ENCODE results near the gene STXBP6. TPM values are rescaled to one million over a fixed set of nuclear protein-coding genes. Genes with fewer than 3 reads are reported as not detected.
A peak's percentile ranks its signal among the peaks of the same experiment; 100 is the strongest.
"Not testable (repeated sequence)": the region's sequence is repeated elsewhere in the genome, so short reads cannot be mapped to it uniquely, and the experiment has no call there.

STXBP6 gene
- polyA plus RNA-seq, 4 donors: 6.8 to 9.0 (median 8.7) TPM

DNA sequence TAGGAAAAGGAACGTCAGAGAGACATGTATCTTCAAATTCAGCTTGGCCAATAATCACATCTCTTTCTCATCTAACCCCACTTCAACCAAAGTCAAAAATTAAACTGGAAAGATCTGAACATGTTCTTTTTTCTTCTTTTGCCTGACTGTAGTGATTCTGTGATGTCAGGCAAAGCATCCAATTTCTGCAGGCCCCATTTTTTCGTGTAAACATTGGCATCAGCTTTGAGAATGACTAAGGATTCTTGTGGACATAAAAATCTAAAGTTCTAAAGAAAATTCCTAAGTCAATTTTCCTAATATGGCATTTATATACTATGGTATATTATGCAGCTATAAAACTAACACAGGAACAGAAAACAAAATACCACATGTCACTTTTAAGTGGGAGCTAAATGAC lies 89.1 kb downstream of the STXBP6 start:
- no peak for DNase-seq (ENCODE audit: low read depth in 4 of 4, low spot score in 2 of 4)

DNA sequence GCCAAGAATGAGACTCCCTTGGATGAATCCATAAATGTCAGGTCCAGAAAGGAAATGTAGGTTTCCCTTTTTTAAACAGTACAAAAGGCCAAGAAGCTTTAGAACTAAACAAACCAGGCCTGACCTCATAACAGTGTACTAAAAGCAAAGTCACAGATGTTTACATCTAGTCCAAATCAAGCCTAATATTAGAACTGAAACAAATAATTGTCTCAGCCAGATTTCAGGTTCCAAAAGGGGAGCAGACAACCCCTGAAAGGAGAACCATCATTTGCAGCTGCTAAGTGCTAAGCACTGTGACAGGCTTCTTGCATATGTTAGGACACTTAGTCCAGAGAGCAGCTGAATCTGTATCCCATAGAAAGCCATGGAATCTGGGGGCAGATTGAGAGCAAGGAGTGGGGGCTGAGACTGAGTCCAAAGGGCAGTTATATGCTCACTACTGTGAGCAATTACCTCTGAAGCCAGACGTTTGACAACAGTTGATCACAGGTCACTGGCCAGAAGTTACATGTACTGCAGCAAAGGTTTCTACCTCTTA lies 90.1 kb downstream of the STXBP6 start:
- no peak for DNase-seq (ENCODE audit: low read depth in 4 of 4, low spot score in 2 of 4)

GRCh38 chr14:24958271-24958670 lies 91.7 kb downstream of the STXBP6 start:
- no peak for DNase-seq (ENCODE audit: low read depth in 4 of 4, low spot score in 2 of 4)

DNA sequence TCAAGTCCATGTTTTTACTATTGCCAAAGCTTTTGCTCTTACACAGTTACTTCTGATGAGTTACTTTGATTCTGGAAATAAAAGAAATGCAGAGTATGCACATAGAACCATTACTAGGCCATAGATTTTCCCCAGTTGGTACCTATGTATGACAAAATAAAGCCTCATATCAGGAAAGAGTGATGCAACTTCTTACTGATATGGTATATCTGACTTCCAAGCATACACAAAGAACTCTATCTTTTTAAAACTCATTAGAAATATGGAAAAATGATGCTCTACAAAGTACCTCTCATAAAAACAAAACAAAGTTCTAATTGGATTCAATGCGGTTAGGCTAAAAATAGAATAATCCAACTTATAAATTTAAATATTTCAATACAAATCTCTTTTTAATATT lies 92.1 kb downstream of the STXBP6 start:
- no peak for DNase-seq (ENCODE audit: low read depth in 4 of 4, low spot score in 2 of 4)

DNA sequence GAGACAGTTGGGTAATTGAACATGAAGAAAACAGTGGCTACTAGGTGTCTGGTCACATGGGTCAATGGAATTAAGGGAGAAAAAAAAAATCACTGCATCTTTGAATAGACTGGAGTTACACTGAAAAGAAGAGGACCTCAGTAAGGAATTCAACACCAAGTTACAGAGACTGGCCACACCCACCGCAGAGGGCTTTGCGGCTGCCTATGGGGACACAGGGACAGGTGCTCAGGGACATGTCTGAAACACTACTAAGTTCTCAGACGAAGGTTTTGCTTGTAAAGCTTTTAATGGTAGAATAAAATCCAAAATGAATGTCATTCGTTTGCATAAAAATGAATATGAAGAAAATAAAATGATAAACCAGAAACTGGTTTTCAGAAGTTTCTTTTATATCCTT lies 93.8 kb downstream of the STXBP6 start:
- no peak for DNase-seq (ENCODE audit: low read depth in 4 of 4, low spot score in 2 of 4)

- no peak for DNase-seq (ENCODE audit: low read depth in 4 of 4, low spot score in 2 of 4)
These were observed 95.3 kb downstream of the STXBP6 start for GRCh38 chr14:24954700-24955037.

DNA sequence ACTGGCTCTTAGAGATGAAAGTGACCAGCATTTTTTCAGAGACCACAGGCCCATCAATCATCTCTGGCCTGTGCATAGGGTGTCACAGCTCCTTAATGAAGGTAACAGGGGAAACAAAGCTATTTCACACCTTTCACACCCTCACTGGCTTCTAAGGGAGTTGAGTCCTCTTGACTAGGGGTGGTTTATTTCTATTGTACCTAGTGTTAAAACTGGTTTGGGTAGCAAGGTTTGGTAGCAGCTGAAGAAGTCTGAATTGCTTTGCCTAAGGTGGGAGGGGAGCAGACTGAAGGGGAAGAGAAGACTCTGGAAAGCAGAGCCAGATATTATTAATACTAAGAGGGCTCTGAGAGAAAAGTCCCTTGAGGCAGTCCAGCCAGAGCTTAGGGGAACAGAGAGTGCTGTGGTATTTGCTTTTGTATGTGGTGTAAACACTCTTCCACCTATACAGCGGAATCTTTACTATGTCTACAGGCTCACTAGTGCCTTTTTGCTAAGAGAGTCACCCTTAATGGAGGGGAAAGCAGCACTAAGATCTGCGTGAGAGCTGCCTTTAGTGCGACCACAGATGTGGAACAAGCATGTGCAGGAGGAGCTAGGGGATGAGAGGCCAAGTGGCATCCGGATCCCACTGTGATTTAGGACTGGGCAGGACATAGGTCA lies 95.8 kb downstream of the STXBP6 start:
- DNase-seq (ENCODE audit: low read depth in 4 of 4, low spot score in 2 of 4): peak; percentile 22 to 38 (median 34)

GRCh38 chr14:24952851-24953666 lies 96.9 kb downstream of the STXBP6 start:
- no peak for DNase-seq (ENCODE audit: low read depth in 4 of 4, low spot score in 2 of 4)

GRCh38 chr14:24948261-24948847 lies 101.6 kb downstream of the STXBP6 start:
- DNase-seq (ENCODE audit: low read depth in 4 of 4, low spot score in 2 of 4): no peak

- no peak for DNase-seq (ENCODE audit: low read depth in 4 of 4, low spot score in 2 of 4)
These were observed 102.8 kb downstream of the STXBP6 start for GRCh38 chr14:24947131-24947530.

GRCh38 chr14:24944800-24945199 lies 105.1 kb downstream of the STXBP6 start:
- no peak for DNase-seq (ENCODE audit: low read depth in 4 of 4, low spot score in 2 of 4)

DNA sequence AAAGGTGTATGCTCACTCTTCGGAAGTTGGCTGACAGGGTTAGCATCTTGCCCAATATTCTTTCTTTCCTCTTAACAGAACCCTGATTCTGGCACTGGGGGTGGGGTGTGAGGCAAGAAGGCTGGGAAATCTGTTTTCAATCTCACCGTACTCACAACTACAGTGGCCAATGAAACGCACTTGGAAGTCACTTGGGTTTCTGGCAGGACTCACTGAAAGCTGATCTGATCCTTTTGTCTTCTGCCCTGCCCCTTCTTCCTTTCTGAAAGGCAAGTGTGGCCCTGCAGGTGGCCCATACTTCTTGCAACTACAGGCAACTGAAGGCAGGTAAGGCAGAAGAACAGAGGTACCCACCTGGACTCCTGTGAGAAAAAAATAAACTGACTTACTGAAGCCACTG lies 106.9 kb downstream of the STXBP6 start:
- no peak for DNase-seq (ENCODE audit: low read depth in 4 of 4, low spot score in 2 of 4)

DNA sequence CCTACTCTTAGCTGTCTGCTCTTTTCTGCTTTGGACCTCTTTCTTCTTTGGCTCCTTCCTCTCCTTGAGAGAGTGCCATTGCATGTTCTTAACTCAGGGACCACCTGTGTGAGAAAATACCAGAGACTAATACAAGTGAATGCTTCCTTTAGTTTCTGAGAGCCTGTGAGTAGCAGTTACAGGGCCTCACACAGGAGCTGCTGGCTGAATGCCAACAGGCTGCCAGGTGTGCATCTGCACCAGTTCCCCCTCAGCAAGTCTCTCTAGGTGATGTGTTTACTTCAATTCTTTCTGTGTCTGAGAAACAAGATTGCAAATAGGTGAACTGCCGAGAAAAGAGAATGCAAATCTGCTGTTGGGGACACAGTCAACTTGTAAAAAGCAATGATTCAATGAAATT lies 108.2 kb downstream of the STXBP6 start:
- DNase-seq (ENCODE audit: low read depth in 4 of 4, low spot score in 2 of 4): peak in 1 of 4 donors; percentile 46

DNA sequence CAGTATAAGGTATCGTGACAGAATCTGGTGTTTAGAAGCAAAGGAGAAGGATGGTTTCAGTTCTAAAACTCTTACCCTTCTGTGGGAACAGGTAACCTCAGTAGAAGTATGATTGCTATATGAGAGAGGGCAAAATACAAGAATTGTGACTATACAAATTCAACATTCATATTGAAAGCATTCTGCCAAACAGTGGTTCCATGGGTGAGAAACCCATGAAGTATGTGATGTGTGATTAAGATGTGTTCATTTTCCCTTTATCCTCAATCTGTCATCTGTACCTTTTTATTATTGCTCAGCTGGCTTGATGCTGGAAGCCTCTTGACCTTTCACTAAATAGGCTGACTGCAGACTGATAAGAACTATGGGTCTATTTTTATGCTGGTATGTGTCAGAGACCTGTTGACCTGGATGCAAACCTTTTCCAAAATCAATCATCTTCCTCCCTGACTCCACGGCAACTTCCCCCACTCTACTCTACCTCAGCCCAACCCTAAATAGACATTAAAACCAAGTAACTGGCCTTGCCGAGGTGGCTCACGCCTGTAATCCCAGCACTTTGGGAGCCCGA lies 109.6 kb downstream of the STXBP6 start:
- no peak for DNase-seq (ENCODE audit: low read depth in 4 of 4, low spot score in 2 of 4)

GRCh38 chr14:24938593-24938992 lies 111.4 kb downstream of the STXBP6 start:
- no peak for DNase-seq (ENCODE audit: low read depth in 4 of 4, low spot score in 2 of 4)

DNA sequence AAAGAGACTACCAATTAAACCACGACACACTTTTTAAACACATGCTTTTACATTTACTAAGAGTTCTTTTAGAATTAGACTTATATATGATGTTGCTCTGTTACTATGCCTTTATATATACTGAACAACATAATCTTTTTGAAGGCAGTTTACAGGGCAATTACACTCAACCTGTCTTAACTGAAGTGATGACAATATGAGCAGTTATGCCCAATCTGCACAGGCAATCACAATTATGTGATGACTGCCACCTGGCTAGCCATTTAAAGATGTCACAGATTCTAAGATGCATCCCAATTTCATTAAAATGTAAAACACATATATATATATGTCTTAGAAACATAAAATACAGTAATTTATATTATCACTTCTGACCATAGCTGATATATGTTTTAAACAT lies 112.6 kb downstream of the STXBP6 start:
- DNase-seq (ENCODE audit: low read depth in 4 of 4, low spot score in 2 of 4): no peak

DNA sequence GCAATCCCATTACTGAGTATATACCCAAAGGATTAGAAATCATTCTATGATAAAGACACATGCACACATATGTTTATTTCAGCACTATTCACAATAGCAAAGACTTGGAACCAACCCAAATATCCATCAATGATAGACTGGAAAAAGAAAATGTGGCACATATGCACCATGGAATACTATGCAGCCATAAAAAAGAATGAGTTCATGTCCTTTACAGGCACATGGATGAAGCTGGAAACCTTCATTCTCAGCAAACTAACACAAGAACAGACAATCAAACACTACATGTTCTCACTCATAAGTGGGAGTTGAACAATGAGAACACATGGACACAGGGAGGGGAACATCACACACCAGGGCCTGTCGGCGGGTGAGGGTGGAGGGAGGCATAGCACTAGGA lies 113.2 kb downstream of the STXBP6 start:
- DNase-seq (ENCODE audit: low read depth in 4 of 4, low spot score in 2 of 4): not testable (repeated sequence)

DNA sequence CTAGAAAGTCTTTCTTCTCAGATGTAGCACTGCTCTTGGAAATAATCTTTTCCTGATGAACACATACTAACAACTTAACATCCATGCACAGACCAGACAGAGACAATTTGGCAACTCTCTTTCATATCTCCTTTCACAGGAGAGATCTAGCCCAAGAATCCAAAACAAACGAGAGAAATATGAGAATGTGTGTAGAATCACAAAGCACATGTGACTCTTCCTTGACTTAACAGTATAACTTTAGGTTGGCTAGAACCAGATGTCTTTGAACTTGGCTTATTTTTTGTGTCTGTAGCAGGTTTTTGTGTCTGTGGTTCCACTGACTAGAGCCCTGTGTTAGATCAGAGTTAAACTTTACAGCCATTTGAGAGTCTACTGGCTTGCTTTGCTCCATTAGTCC lies 114.2 kb downstream of the STXBP6 start:
- DNase-seq (ENCODE audit: low read depth in 4 of 4, low spot score in 2 of 4): no peak

GRCh38 chr14:24928386-24928900 lies 121.5 kb downstream of the STXBP6 start:
- no peak for DNase-seq (ENCODE audit: low read depth in 4 of 4, low spot score in 2 of 4)

DNA sequence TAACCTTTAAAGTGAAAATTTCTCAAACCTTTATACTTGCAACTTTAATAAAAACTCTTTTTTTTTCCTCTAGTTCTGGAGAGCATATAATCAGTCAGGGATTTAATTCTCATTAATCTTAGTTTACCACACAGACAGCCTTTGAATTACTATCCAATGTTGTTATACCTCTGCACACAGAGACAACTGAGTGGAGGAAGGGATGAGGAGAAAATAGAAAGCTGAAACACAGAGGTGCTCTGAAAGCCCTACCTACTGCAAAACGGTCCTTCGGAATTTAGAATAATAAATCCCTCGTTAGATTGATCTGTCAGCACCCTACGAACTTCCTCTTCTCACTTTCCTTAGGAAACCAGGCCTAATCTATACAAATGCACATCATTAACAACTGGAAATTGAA lies 122.1 kb downstream of the STXBP6 start:
- DNase-seq (ENCODE audit: low read depth in 4 of 4, low spot score in 2 of 4): no peak

GRCh38 chr14:24925771-24926374 lies 124.1 kb downstream of the STXBP6 start:
- DNase-seq (ENCODE audit: low read depth in 4 of 4, low spot score in 2 of 4): no peak
